D721Med (cell line): ENCODE measurements around the gene PHLDA3.

Experiments
- DNase-seq: peaks from one replicate; pipeline ENCODE4 v3.0.0; 2011; ENCODE audit warnings: low spot score; ENCODE audit not compliant: insufficient read length
- FAIRE-seq: peaks from 2 replicates; lab custom pipeline; 2011; peaks lifted over from hg19 to GRCh38; lab: Jason Lieb, UNC
- CTCF ChIP-seq: IDR thresholded peaks from 2 replicates; pipeline ENCODE4 v1.5.1; 2012; ENCODE audit warnings: mild to moderate bottlenecking, control low read depth; ENCODE audit not compliant: insufficient read depth; ENCODE audit errors: missing control alignments

Gene PHLDA3

GRCh38 chr1:201460814-201461644, 8.0 kb downstream of the PHLDA3 start:
- DNase-seq (no peak), FAIRE-seq (no peak)
- no peak for TF ChIP-seq CTCF

DNA sequence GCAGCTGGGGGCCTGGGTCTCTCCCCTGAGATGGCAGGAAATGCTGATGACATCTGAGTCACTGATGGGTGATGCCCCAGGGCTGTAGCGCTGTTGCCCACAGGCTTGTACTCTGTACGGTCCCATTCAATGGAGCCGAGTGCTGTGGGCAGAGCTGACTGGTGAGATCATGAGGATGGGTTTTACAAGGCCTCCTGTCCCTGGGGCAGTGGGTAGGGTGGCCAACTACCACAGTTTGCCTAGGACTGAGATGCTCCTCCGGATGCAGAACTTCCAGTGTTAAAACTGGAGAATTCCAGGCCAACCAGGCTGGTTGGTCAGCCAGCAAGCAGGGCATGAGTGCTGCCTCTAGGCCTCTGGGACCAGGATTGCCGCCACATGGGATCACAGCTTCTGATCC, 9.2 kb downstream of the PHLDA3 start:
- FAIRE-seq (no peak), DNase-seq (no peak)
- no peak for TF ChIP-seq CTCF

DNA sequence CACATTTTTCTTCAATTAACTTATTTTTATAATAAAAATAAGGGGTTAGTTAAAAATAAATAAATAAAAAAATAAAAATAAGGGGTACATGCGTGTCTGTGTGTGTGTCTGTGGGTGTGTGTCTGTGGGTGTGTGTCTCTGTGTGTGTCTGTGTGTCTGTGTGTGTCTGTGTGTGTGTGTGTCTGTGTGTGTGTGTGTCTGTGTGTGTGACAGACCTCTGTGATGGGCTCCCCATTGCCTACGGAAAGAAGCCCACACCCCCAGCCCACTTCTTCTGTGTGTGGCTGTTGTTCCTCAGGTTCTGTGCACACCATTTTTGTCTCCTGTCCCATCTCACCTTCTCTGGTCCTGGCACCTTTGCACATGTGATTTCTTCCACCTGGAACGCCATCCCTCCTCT, 9.9 kb downstream of the PHLDA3 start:
- no peak for FAIRE-seq
- no peak for DNase-seq
- no peak for TF ChIP-seq CTCF

- no peak for DNase-seq
- FAIRE-seq = no peak
- no peak for TF ChIP-seq CTCF
Observed at GRCh38 chr1:201457508-201457960, 11.5 kb downstream of the PHLDA3 start.

DNA sequence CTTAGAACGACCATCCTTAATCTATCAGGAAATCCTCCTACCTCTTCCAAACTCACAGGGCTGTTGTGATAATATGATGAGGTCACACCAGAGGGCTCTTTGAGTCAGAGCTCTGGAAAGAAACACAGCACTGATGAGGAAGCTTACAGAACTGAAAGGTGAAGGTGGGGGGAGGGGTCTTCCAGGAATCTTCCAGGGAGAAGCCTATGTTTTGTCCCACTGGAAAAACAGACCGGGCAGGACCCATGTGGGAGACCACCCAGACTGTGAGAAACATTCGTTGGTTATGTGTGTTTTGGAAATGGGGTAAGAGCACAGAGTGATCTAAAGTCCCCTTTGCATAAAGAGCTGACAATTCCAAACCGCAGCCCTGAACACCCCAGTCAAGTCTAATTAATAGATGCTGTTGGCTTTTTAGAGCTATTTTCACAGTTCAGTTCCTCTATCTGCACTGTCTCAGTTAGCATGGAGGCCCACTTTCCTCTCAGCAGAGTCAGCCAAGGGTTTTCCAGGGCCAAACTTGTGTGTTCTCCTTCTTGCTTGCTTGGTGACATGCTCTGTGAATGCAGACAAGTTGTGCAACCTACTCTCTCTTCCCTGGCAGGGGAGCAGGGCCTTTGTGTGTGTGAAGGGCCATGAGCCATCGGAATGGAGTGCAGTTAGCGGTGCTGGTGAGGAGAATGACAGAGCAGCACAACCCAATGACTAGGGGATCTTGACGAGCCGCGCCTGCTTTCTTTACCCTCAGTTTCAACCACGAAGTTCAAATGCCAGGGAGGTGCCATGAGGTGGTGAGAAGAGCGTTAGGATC, 12.3 kb downstream of the PHLDA3 start:
- DNase-seq = no peak
- TF ChIP-seq CTCF = no peak
- no peak for FAIRE-seq

GRCh38 chr1:201455098-201455497, 13.9 kb downstream of the PHLDA3 start:
- FAIRE-seq = no peak
- no peak for TF ChIP-seq CTCF
- DNase-seq = no peak
